Measurements from ENCODE around the gene UVSSA.

Gene UVSSA

GRCh38 chr4:1398681-1399507 is 51.9 kb downstream of the UVSSA start:
- DNase-seq = no peak

GRCh38 chr4:1399508-1400190 is 52.6 kb downstream of the UVSSA start:
- DNase-seq = no peak

- no peak for DNase-seq
Observed at GRCh38 chr4:1400191-1400805, 53.3 kb downstream of the UVSSA start.

DNA sequence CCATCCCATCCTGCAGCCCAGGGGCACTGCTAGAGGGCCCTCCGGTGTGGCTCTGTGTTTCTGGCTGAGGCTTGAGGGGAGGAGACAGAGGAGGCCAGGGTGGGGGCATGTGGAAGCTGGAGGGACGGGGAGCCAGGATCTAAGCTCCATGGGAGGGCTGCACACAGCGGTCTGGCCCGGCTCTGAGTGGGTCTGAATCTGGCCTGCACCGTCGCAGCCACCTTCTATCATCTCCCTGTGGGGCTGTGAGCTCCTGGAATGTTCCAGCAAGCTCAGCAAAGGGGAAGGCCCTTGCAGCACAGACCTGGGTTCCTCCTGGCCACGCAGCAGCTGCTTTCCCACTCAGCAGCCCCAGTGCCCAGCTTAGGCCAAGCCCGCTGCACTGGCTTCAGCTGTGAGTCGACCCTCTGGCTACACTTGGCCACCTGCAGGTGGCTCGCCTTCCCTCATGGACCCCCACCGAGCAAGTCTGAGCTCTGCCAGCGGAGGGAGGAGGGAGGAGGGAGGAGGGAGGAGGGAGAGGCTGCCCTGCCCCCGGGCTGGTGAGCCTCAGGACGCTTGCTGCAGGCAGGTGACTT is 53.9 kb downstream of the UVSSA start:
- no peak for DNase-seq

GRCh38 chr4:1401409-1402020 is 54.5 kb downstream of the UVSSA start:
- no peak for DNase-seq

- DNase-seq = no peak
Observed at GRCh38 chr4:1402021-1402515, 55.1 kb downstream of the UVSSA start.

GRCh38 chr4:1402516-1403091 is 55.6 kb downstream of the UVSSA start:
- DNase-seq = no peak

GRCh38 chr4:1403177-1403583 is 56.2 kb downstream of the UVSSA start:
- no peak for DNase-seq

- DNase-seq = no peak
Observed at GRCh38 chr4:1403591-1404572, 56.9 kb downstream of the UVSSA start.

GRCh38 chr4:1404573-1405253 is 57.7 kb downstream of the UVSSA start:
- DNase-seq = no peak

DNA sequence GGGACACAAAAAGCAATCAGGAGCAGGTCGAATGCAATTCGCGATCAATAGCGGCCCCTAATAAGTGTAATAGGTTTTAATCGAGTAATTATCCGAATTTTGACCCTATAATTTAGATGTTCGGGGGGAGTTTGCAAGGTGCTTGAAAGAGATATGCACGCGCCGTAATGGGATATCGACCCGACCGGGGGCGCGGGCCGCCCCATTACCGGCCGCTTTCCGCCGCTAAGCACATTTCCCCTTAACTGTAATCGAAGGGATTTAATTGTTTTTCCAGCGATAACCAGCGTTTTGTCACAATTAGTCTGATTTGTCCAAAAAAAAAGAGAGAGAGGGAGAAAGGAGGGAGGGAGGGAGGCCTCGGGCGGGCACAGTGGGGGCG is 58.2 kb downstream of the UVSSA start:
- DNase-seq = no peak

DNA sequence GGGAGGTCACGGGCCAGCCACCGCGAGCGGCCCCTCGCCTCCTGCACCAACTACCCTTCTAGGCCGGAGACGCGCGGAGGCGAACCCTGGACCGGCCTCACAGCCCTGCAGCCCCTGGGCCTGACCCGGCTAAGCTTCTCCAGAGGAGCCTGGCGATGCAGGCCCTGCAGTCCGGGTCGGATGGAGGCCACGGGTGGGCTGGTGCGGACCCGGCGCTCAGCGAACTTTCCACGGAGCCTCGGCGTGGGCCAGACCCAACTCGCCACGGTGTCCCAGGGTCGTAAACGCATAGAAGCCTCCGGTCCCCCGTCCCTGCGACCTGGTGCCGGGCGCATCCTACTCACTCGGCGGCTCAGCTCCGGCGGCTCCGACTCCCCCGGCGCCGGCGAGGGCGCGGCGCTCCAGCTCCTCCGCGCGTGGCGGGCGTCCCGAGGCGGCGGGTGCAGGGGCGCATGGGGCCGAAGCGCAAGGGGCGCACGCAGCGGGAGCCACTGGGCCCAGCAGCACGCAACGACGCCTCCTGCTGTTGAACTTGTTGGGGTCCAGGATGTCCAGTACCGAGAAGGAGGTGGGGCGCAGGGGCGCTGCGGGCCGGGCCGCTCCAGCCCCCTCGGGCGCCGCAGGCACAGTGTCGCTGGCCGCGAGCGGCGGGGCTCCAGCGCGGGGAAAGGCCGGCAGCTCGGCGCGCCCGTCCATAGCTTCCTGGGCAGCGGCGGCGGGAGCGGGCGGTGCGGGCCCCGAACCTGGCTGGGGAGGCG is 58.8 kb downstream of the UVSSA start:
- DNase-seq = no peak

DNA sequence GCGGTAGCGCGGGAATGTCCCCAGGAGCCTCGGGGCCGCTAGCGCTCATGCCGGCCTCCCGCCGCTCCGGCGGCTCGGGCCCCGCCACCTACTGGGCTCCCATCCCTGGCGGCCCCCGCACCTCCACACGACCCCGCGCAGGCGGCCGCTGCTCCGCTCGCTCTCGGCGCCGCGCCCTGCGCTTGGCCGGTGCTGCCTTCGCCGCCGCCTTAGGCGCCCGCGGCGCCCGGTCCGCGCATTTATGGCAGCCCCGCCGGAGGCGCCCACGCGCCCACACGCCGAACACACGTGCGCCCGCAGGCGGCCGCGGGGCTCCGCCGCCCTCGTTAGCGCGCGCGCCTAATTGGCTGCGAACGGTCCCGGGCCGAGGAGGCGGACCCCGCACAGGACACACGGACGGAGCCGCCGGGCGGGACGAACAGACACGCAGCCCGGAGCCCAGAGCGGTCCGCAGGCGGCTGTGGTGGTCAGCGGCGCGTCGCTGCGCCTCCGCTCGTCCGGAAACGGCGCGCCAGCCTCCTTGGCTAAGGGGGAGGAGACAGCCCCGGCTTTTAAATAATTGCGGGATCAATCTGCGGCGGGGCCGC is 59.5 kb downstream of the UVSSA start, which contains the start of gene NKX1-1:
NKX1-1 (minus strand) TSS at position 49 of the 587 bp plus-strand sequence; CDS start at position 49, 0 bp downstream.
- no peak for DNase-seq

DNA sequence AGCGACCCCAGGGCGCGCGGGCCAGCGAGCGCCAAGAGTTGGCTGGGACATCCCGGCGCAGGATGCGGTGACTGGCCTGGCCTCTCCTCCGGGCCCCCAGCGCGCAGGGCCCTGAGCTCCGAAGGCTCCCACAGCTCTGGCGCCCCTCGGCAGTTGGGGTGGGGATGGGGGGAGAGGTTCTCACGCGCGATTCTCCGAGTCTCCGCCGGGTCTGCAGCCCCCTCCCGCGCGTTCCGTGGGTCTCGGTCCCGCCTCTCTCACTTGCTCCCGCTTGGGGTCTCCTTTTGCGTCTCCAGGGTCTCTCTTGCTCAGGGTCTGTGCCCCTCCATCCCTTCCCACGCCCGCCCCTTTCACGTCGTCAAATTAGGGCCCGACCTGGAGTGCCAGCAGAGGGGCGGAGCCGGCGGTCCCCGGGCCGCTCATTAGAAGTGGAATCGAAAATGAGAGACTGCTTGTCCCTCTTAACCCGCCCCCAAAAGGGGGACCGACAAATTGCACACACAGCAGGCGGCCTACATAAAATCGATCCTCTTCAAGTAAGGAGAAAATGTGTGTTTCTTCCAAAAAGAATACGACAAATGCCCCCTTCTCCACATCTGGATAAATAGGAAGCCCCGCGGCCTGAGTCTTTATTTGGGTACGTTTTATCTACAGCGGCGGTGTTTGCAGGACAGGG is 60.1 kb downstream of the UVSSA start:
- DNase-seq = no peak

DNA sequence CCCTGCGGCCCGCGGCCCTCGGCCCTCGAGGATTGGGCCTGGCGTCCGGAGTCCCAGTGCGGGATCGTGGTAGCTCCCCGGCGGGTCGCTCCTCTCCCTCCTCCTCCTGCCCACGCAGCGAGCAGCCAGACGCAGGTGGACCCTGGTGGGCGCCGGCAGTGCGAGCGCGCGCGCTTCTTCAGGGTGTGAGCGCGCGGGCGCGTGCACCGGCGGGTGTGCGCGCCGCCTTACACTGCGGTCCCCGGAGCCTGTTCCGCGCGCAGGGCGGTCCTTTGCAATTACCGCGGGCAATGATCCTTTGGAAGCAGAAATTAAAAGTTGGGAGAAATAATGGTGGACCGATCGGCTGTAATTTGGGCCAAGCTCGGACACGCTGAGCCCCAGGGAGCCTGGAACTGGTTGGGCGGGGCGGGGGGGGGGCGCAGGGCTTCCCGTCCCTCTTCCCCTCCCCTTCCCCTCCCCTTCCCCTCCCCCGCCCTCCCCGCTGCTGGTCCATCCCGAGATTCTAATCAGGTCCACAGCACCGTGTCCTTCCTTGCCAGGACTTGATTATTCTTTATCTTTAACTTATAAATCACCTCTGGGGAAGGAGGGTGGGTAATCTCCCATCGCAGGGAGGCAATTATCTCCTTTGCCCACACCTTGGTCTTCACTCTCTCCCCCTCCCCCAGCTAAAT is 60.8 kb downstream of the UVSSA start:
- DNase-seq = no peak

DNA sequence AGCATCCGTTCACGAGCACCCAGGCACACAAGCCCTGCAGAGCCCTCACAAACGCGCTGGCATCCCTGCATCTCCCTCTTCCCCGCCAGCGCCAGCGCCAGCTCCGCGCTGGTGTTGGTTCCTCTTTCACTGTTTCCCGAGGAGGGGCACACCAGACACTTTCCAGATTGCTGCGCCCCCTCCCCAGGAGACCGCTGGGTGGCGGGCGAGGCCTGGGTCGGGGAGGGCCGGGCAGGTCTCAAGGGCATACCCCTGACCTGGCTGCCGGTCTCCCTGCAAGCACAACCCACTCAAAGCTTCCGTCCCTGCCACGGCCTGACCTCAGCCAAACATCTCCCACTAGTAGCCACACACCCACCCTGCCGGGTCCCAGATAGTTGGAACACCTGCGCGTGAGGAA is 61.4 kb downstream of the UVSSA start:
- no peak for DNase-seq

DNA sequence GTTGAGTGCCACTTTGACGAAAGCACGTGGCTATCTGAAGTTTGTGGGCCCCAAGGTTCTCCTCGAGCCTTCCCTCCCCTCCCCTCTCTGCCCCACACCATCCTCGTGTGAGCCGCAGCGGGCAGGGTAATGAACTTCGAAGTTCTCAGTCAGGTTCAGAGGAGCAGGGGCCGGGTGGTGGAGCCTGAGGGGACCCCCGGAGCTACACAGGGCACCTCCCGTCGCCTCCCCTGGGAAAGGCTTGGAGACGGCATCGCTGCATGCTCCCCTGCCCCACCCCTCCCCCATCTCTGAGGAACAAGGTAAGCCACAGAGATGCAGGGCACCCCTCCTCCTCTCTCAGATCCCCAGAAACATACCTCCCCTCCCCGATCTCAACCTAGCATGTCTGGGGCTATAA is 62.1 kb downstream of the UVSSA start:
- DNase-seq = no peak

All from CD4-positive, alpha-beta T cell treated with Interferon alpha-2 for 1 hour (primary cell).